GM23248 (cell line): ENCODE measurements around the gene EBP.

Experiments
- EZH2 ChIP-seq: fragments of 200-600 bp; sonication (generic); IDR thresholded peaks from 2 replicates; pipeline ENCODE4 v1.6.1; 2018; ENCODE audit warnings: antibody characterized with exemption, mild to moderate bottlenecking; ENCODE audit not compliant: insufficient read depth, poor library complexity, severe bottlenecking
- EZH2phosphoT487 ChIP-seq: fragments of 200-600 bp; sonication (generic); IDR thresholded peaks from 2 replicates; pipeline ENCODE4 v1.6.1; 2018; ENCODE audit warnings: antibody characterized with exemption, moderate library complexity, mild to moderate bottlenecking, low read depth; ENCODE audit not compliant: insufficient read depth

DNA sequence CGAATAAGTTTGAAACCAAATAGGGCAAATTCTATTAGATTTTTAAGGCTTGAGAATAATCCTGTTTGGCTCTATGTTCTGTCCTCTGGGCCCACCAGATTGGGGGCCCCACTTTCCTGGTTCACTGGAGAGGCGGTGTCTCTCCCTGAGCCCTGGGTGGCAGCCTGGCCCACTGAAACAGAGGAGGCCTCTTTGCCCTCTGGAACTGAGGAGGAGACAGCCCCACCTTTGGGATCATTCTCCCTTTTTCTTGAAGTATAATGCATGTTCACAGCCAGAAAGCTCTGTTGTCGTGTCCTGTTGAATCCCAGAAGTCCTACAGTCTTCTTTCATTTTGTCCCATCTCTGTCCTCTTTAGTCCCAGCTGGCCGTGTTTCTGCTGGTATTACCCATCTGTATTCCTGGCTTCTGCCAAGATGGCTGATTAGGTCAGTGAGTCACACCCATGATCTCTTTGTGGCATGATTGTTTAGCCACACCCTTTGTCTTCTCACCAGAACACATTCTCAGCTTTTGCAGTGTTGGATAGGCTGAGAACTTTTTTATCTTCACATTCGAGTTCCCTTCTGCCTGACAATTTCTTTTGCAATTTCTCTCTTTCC, 9.9 kb downstream of the EBP start:
- no peak for TF ChIP-seq EZH2
- no peak for TF ChIP-seq EZH2phosphoT487
